DMS114 treated with DMSO at 0.1 percent for 48 hours (cell line): ENCODE results near the gene NATD1.

ENCODE experiments used
- DNase-seq: peaks from one replicate; lab custom pipeline; 2025; ENCODE audit not compliant: unreplicated experiment; lab: John Stamatoyannopoulos, UW

NATD1 gene

DNA sequence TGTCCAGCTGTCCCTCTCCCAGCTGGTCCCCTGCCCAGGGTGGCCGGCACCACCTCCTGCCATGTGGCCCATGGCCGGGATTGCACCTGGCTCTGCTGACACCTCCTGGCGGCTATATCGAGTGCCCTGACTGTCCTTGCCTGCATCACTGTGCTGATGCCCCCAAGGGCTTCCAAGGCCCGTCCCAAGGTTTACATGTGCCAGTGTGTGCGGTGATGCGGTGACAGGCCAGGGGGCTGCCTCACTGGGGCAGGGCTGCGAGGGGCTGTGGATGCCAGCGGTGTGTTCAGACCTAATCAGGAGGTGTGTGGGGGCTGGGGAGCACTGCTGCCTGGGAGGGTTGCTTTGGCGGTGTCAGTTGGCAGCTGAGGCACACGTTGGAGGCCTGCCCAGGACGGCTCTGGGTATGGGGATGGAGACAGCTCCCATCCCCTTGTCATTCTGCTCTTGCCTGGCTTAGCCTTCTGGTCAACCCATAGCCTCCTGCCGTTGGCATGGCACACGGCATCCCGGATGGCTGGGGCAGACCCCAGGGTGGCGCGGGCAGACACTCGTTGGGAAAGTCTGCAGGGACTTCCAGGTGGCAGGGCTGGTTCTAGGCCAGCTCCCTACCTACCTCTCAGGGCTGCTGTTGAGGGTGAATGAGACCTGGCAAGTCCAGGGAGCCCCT is 36.8 kb upstream of the NATD1 start:
- DNase-seq, result no peak

DNA sequence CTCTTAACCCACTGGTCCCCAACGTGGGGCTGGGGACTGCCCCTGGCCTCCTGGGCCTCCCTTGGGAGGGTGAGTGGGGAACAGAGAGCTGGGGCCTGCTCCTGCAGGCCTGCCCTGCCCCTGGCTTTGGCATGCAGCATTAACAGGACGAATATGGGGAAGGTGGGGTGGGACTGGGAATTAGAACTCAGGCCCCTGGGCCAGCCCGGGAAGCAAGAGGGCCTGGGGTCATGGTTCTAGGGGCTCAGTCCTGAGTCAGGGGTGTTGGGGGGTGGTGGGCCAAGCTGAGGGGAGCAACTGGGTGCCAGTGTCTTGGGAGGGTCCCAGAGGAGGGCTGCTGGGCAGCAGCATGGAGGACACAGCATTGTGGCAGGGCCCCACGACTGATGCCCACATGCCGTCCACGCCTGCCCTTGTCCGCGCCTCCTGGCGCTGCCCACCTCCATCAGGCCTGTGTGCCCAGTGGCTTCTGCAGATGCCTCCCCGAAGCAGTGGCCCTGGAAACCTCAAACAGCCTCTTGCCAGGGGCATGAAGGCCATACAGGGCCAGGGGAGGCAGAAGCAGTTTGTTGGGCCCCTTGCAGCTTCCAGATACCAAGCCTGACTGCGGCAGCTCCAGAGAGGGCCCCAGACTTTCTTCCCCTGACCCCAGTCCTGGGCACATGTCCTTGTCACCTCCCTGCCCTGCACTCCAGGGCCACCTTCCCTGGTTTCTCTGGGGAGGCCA is 36.1 kb upstream of the NATD1 start:
- DNase-seq, result no peak

DNA sequence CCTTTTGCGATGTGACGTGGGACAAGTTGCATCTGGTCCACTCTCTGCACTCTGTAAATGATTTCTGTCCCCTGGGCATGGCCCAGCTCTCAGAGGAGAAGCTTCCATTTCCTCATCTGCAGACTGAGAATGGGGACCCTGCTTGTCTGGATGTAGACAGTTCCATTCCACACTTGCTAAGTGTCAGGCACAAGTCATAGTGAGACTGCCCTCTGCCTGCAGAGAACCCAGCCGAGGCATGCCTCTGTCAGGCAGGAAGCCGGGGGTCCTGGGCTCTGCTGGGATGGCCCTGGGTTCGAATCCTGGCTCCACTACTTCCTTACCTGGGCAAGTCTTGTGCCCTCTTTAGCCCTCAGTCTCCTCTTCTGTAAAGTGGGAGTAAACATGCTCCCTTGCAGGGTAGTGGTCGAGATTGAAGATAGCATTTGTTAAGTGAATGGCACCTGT is 35.4 kb upstream of the NATD1 start:
- no peak for DNase-seq

DNA sequence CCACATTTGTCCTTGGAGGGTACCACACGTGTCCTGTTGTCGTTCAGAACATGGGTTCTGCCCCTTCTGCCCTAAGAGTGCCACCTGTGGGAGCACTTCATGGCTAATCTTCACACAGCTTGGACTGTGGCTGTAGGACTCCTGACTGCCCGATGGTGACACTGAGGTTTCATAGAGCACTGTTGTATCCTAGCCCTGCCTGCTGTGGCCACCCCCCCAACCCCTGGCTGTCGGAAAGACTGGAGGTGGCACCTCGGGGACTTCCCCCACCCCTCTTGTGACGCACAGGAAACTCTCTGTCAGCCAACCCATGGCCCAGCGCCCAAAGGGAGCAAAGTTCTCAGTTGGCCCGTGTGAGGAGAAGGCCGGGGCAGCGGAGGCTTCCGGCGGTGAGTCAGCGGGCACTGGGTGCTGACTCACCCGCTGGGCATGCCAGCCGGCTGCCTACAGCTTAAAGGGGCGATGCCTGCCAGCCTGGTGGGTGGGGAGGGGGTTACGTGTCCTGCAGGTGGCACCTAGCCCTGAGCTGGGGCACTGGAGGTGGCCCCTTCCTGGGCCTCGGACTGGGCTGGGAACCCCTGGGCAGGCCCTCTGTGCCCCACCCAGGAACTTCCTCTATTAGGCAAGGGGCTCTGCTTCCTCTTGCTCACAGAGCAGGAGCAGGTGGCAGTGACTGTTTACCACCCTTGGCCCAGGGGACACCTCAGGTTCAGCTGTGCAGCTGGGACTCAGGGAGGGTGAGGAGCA is 34.7 kb upstream of the NATD1 start:
- no peak for DNase-seq

DNA sequence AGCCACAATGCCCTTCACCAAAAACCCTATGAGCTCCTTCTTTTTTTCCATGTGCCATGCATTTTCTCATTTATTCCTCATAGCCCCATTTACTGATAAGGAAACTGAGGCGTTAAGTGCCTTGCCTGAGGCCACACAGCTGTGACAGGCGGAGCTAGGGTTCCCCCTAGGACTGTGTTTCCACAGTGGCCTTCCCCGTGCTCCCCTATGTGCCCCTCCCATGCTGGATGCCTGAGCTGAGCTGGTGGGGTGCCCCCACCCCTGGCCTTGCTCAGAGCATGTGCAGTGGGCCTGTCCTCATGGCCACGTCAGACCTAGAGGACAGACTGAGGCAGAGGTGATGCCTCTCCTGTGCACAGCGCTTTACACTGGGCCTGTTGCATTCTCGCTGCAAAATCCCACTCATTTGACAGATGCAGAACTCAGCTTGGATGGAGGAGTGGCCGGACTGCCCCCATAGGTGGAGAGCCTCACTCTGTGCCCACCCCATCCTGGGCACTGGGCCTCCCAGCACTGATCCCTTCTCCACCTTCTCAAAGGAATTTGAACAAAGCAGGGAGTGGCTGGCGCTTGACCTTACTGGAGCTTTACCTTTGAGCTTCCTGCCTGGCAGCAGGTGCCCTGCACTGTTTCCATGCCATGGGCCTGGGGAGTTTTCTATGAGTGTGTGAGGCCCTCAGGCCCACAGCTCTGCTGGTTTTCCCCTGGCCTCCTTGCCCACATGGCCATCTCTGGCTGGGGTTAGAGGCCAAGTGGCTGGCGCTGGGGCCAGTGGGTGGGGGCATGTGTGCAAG is 33.9 kb upstream of the NATD1 start:
- DNase-seq, result no peak

DNA sequence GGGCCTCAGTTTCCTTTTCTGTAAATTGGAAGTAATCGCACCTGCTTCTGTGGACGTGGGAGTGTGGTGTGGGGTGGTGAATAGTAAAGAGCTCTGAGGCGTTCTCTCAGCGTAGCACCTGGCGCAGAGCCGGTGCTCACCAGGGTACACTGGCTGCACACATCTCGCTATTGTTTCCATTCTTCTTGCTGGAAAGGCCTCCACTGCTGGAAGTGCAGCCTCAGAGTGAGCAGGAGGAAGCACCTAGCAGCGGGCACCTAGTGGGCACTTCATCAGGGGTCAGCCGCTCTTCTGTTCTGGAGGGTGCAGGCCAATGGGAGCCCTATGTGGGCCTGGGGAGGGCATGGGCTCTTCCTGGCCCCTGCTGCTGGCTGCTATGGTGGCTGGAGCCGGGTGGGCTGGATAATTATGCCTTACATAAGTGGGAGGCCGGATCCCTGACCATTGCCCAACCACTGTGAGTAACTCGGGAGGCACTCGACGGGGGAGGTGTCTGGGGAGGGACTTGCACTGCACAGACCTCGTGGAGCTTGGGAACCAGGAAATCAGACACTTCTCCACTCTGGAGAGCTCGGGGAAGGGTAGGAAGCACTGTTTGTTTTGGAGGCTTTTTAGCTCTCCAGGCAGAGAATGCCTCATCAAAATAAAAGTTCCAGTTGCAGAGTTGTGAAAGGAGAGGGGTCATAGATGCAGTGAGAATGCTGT is 33.0 kb upstream of the NATD1 start:
- no peak for DNase-seq

DNA sequence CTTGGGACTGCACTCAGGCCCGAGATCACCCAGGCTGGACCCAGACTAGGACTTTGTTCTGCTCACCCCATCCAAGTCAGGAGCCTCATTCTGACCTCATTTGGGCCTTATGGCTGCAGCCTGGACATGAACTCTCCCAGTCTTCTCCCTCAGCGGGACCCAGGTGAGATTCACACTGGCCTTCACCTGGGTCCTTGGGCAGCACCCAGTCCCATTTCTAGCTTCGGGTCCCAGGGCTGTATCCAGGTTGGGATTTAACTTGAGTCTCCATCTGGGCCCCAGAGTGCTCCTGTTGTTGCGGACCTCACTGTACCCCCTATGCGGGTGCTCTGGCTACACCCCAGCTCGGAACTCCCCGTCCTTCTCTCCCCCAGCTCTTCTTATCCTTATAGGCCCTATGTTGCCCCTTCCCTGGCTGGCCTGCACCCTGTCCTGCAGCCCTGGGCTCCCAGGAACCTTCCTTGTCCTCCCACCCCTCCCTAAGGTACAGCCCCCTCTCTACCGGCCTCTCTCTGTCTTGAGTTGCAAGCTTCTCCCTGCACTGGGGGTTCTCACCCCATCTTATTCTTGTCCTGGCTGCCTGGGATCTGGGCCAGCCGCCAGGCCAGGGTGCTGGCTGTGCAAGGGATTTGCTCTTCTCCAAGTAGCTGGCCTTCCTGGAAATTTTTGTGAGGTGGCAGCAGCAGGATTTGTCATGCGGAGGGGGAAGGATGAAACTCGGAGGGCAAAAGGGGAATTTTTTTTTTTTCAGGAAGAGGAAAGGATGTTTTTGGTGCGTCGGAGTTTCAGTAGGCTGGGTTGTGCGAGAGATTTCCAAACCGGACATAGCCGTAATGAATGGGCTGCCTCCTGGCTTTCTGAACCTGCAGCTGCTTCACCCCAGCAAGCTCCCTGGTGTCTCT is 32.2 kb upstream of the NATD1 start:
- DNase-seq, result no peak

DNA sequence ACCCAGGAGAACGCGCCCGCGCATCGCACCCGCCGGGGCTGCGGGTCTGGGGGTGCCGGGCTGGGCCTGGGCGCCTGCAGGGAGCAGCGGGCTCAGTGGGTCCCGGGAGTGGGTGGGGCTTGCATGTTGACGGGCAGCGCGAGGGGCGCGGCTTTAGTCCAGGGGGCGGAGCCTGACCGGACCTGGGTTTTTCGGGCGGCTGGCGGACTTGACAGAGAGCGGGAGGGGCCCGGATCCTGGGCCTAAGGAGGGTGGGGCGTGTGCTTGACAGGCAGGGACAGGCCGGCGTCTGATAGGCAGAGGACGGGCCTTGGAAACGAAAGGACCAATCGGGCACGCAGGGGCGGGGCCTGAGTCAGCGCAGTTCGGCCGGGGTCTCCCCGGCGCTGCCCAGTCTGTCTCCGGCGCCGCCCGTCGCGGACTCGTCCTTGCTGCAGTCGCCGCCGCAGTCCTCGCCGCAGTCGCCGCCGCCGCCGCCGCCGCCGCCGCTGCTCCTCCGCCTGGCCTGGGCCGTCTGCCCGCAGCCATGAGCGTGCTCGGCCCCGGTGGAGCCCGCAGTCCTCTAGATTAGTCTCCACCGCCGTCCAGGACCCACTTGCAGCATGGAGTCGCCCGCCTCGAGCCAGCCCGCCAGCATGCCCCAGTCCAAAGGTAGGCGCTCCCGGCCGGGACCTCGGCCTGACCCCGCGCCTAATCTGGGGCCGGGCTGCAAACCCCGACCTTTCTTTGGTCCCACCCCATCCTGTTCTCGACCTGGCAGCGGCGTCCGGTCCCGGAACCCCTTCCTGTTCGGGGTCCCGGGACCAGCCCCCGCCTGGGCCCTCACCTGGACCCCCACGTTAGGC is 31.3 kb upstream of the NATD1 start, which contains the start of gene MAP2K3:
Gene MAP2K3, plus strand, starts transcription at position 393 of the 845 bp plus-strand sequence. Its CDS starts 210 bp downstream, at position 603.
- DNase-seq, result peak; percentile 72

DNA sequence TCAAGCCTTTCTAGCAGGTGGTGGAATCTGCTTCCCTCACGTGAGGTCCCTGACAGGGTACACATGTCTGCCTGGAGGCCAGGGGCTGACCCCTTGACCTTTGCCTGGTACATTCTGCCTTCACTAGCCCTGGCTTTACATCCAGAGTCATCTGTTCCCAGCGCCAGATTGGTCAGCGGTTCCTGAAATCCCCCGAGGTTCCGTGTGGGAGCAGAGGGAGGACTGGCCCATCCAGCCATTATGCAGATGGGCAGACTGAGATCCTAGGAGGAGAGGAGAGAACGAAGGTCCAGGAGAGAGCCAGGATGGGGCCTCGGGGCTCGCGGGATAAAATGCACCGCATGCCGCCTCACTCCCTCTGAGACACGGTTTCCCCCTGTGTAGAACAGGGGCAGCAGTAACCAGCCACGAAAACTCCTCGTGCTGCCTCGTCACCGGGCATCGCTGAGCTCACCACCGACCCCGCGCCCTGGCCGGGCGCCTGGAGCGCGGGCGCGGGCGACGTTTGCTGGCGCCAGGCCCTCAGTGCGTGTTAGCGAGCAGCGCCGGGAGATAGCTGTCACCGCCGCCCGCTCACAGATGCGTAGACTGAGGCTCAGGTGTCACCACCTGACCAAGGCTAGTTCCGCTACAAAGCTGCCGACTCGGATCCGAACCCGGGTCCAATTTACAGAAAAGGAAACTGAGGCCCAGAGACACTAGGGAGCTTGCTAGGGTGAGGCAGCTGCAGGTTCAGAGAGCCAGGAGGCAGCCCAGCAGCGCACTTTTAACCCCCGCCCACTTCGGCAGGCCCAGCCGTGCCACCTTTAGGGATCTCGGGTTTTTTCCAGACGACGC is 30.5 kb upstream of the NATD1 start:
- no peak for DNase-seq

DNA sequence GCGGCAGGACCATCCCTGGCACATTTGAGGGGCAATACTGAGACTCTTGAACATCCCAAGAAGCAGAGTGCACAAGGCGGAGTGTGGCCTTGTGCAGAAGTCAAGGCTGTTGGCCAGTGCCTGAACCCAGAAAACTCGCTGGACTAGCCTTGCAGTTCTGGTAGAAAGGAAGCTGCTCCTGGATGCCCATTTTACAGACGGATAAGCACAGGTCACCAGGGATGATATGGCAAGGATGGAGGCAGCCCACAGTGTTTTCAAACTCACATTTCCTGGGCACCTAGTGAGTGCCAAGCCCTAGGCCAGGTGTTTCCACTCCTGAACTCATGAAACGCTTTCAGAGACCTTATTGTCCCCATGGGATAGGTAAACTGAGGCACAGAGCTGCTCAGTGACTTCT is 29.6 kb upstream of the NATD1 start:
- DNase-seq, result no peak

DNA sequence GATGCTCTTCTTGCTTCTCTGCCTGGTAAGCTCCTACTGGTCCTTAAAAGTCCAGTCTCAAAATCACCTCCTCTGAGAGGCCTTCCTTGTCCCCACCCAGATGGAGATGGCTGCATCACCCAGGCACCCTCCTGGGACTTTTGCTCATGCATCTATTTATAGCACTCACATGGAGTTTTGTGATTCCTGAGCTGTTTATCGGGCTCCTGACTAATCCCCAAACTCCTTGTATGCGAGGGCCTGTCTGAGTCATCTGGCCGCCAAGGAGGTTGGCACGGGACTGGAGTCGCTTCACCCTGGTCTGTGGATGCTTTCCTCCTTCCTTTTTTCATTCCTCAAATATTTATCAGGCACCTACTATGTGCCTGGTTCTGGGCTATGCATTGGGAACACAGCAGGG is 29.0 kb upstream of the NATD1 start:
- no peak for DNase-seq

DNA sequence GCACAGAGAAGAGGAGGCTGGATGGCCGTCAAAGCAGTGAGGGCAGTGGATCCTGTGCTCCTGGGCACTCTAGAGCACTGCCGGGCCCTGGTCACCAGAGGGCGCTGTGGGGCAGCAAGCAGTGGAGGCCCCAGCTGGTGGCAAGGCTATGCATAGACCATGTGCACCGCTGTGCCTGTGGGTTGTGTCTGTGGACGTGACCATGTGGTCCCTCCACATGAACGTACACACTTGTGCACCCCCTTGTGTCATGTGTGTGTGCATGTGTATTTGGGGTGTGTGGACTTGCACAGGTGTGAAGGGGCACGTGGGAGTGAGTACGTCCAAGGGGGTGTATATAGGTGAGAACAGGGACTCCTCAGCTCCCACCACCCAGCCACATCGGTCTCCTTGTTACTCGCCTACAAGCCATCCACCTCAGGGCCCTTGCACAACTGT is 26.9 kb upstream of the NATD1 start:
- DNase-seq, result no peak

DNA sequence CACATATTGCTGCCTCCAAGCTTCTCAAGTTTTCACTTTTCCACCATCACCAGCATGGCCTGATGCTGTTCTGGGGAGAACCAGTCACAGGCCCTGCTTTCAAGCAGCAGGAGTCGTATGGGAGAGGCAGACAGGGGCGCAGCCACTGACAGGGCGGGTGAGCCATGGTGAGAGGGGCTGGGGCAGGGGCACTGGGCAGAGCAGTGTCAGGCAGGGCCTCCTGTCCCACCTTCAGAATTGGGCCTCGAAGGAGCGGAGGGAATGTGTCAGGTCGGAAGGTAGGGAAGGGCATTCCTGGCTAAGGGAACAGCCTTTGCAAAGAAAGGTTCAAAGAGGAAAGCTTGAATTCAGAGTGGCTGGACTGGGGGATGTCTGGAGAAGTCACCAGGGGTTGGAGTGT is 26.4 kb upstream of the NATD1 start:
- no peak for DNase-seq

DNA sequence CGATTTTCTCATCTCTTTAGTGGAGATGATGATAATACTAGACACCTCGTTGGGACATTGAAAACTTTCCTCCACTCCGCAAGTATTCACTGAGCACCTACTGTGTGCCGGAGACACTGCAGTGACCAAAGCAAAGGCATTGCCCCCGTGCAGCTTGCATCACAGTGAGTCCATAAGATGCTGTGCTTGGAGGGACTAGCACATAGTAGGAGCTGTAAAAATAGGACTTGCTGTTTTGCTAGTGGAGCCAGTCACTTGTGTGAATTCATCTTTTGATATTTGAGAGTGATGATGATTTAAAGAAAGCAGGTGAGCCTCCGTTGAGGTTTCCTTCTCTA is 26.0 kb upstream of the NATD1 start:
- DNase-seq, result no peak

DNA sequence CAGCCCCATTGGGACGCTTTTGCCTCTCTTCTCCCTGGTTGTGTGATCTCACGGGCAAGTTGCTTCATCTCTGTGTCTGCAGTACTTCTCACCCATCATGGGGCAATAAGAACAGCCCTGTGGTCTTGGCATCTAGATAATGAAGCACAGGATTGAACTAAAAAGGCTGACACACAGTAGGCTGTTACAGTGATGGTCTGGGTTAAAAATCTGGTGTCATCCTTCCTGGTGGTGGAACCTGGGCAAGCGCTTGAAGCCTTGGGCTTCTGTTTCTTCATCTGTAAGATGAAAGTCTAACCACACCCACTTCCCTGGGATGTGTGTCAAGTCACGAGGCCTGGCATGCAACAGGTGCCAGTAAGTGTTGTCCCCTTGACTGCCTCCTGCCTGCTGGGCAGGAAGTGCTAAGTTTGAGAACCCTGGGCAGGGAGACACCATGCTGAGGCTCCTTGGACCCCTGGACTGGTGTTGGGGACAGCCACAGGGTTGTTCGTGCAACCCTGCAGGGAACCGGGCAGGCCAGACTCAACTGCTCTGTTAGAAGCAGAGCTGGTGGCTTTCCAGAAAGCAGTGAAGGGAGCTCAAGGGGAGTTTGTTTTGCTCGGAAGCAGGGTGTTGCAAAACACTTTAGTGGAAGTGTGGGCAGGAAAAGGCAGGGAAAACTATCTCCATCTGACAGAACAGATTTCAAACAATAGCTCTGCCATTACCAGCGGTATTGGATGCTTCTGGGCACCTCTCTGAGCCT is 25.4 kb upstream of the NATD1 start:
- DNase-seq, result no peak

DNA sequence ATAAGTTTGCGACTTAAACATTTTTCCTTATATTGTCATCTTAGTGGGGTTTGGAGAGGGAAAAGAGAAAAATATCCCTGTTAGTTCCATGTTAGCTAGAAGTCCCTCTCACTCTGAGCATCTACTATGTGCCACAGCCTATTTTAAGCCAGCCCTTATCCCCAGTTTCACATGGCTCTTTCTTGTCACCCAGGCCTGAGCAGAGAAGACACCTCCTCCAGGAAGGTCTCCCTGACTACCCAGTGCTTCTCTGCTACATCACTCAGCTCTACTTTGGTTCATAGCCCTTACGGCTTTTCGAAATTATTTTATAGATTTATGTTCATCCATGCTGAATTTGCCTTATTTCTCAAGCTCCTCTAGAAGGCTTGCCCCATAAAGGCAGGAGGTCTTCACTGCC is 24.1 kb upstream of the NATD1 start:
- no peak for DNase-seq

DNA sequence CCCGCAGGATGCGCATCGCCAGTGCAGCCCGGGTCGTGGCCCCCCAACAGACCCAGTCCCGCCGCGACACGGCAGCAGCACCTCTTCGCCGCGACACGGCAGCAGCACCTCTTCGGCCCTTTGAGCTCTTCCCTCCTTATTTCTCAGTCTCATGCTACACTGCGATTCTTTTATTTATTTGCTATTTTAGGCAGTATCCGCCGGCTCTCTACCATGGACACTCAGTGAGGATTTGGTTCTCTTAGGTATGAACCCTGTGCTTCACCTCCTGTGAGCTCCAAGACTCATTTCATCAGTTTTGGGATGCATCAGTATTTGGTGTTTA is 23.0 kb upstream of the NATD1 start:
- no peak for DNase-seq
